ENCODE measurements around the gene ASB16.
A peak's percentile ranks its signal among the peaks of the same experiment; 100 is the strongest.

The ASB16 gene

GRCh38 chr17:44132275-44132821 lies 38.2 kb upstream of the ASB16 start:
- H2AFZ ChIP-seq (ENCODE audit: low read depth): peak overlapping the region; percentile 7; the same call in 1 of the 2 replicates
- H3K4me1 ChIP-seq (ENCODE audit: low read depth, poor library complexity, severe bottlenecking): peaks cover 17% of the 10 kb centered on the region
- no peak for TF ChIP-seq CTCF (conservative IDR thresholded peaks at IDR 0.05; ENCODE audit: low read depth, low read length)
- H3K27me3 ChIP-seq (ENCODE audit: insufficient read depth, low read depth): no peaks in the 10 kb centered on the region
- no peaks in the 10 kb centered on the region for H3K79me2 ChIP-seq (ENCODE audit: insufficient read depth, low read depth)
- no peak overlapping the region for H3K9ac ChIP-seq
- peak overlapping the region; percentile 43 for H3K27ac ChIP-seq
- H3K36me3 ChIP-seq (ENCODE audit: insufficient read depth): no peaks in the 10 kb centered on the region
- peak overlapping the region; percentile 11; the same call in 1 of the 2 replicates for H3K4me2 ChIP-seq
- no peak overlapping the region for H3K4me3 ChIP-seq (IDR thresholded peaks at IDR 0.05; ENCODE audit: insufficient read depth, low read depth, low read length)
- H4K20me1 ChIP-seq (ENCODE audit: insufficient read depth): no peaks in the 10 kb centered on the region

GRCh38 chr17:44133918-44134476 lies 36.5 kb upstream of the ASB16 start:
- no peak for TF ChIP-seq CTCF (conservative IDR thresholded peaks at IDR 0.05; ENCODE audit: low read depth, low read length)
- H3K4me2 ChIP-seq: no peak overlapping the region

GRCh38 chr17:44134752-44135568 lies 35.5 kb upstream of the ASB16 start:
- no peak overlapping the region for H3K4me3 ChIP-seq (IDR thresholded peaks at IDR 0.05; ENCODE audit: insufficient read depth, low read depth, low read length)
- H3K36me3 ChIP-seq (ENCODE audit: insufficient read depth): no peaks in the 10 kb centered on the region
- no peaks in the 10 kb centered on the region for H3K27me3 ChIP-seq (ENCODE audit: insufficient read depth, low read depth)

More at GRCh38 chr17:44133918-44134476, 36.5 kb upstream of the ASB16 start:
- Histone ChIP-seq H3K27ac (no peak overlapping the region), H3K36me3 (ENCODE audit: insufficient read depth) (no peaks in the 10 kb centered on the region), H3K9ac (no peak overlapping the region), H2AFZ (ENCODE audit: low read depth) (no peak overlapping the region), H3K79me2 (ENCODE audit: insufficient read depth, low read depth) (no peaks in the 10 kb centered on the region), H3K4me1 (ENCODE audit: low read depth, poor library complexity, severe bottlenecking) (peaks cover 17% of the 10 kb centered on the region), H4K20me1 (ENCODE audit: insufficient read depth) (no peaks in the 10 kb centered on the region), H3K4me3 (IDR thresholded peaks at IDR 0.05; ENCODE audit: insufficient read depth, low read depth, low read length) (no peak overlapping the region), H3K27me3 (ENCODE audit: insufficient read depth, low read depth) (no peaks in the 10 kb centered on the region)

More at GRCh38 chr17:44134752-44135568, 35.5 kb upstream of the ASB16 start:
- TF ChIP-seq CTCF (conservative IDR thresholded peaks at IDR 0.05; ENCODE audit: low read depth, low read length): no peak
- H2AFZ ChIP-seq (ENCODE audit: low read depth): no peak overlapping the region
- no peak overlapping the region for H3K4me2 ChIP-seq
- H3K27ac ChIP-seq: no peak overlapping the region
- no peaks in the 10 kb centered on the region for H4K20me1 ChIP-seq (ENCODE audit: insufficient read depth)
- H3K4me1 ChIP-seq (ENCODE audit: low read depth, poor library complexity, severe bottlenecking): peaks cover 17% of the 10 kb centered on the region
- no peaks in the 10 kb centered on the region for H3K79me2 ChIP-seq (ENCODE audit: insufficient read depth, low read depth)
- no peak overlapping the region for H3K9ac ChIP-seq

Data from KMS-11 (cell line).